ENCODE results near the gene VPS54. TPM values are rescaled to one million over a fixed set of nuclear protein-coding genes. Genes with fewer than 3 reads are reported as not detected.
"Not testable (repeated sequence)": the region's sequence is repeated elsewhere in the genome, so short reads cannot be mapped to it uniquely, and the experiment has no call there.

Gene VPS54
- total RNA-seq, 1 donor from 2014 or later, result 8.8 TPM

- ATAC-seq (ENCODE audit: poor library complexity), result no peak
- no peak for DNase-seq
- intact Hi-C loops (cut with DNase I), result no loop called here
Measured at GRCh38 chr2:63980794-63981193, 38.4 kb downstream of the VPS54 start.

- intact Hi-C loops (cut with DNase I), result no loop called here
- DNase-seq (no peak), ATAC-seq (ENCODE audit: poor library complexity) (no peak)
Measured at GRCh38 chr2:63977904-63978303, 41.3 kb downstream of the VPS54 start.

- no peak for ATAC-seq (ENCODE audit: poor library complexity)
- DNase-seq, result no peak
- intact Hi-C loops (cut with DNase I), result no loop called here
Measured at GRCh38 chr2:63976125-63976510, 43.1 kb downstream of the VPS54 start.

GRCh38 chr2:63975437-63976124, 43.6 kb downstream of the VPS54 start:
- ATAC-seq (ENCODE audit: poor library complexity) (no peak), DNase-seq (no peak)
- intact Hi-C loops (cut with DNase I), result no loop called here

GRCh38 chr2:63975036-63975435, 44.2 kb downstream of the VPS54 start:
- intact Hi-C loops (cut with DNase I); DNase-seq: not testable (repeated sequence)

GRCh38 chr2:63962186-63962585, 57.0 kb downstream of the VPS54 start:
- DNase-seq, result no peak
- intact Hi-C loops (cut with DNase I), result no loop called here
- ATAC-seq (ENCODE audit: poor library complexity), result no peak

More at GRCh38 chr2:63975036-63975435, 44.2 kb downstream of the VPS54 start:
- not testable (repeated sequence) for ATAC-seq (ENCODE audit: poor library complexity)

- intact Hi-C loops (cut with DNase I), result no loop called here
- ATAC-seq (ENCODE audit: poor library complexity) (no peak), DNase-seq (no peak)
Measured at GRCh38 chr2:63950414-63950813, 68.8 kb downstream of the VPS54 start.

- intact Hi-C loops (cut with DNase I), result no loop called here
- DNase-seq, result no peak
- ATAC-seq (ENCODE audit: poor library complexity), result no peak
Measured at GRCh38 chr2:63942788-63943187, 76.4 kb downstream of the VPS54 start.

GRCh38 chr2:63932104-63932503, 87.1 kb downstream of the VPS54 start:
- DNase-seq; intact Hi-C loops (cut with DNase I); ATAC-seq (ENCODE audit: poor library complexity): not testable (repeated sequence)

GRCh38 chr2:63926815-63927214, 92.4 kb downstream of the VPS54 start:
- ATAC-seq (ENCODE audit: poor library complexity), result no peak
- intact Hi-C loops (cut with DNase I), result no loop called here
- no peak for DNase-seq

GRCh38 chr2:63914311-63914710, 104.9 kb downstream of the VPS54 start:
- no peak for DNase-seq
- no peak for ATAC-seq (ENCODE audit: poor library complexity)
- intact Hi-C loops (cut with DNase I), result no loop called here

- no peak for ATAC-seq (ENCODE audit: poor library complexity)
- no peak for DNase-seq
Measured at GRCh38 chr2:63903003-63903402, 116.2 kb downstream of the VPS54 start.

GRCh38 chr2:63902149-63902548, 117.1 kb downstream of the VPS54 start:
- no peak for DNase-seq
- intact Hi-C loops (cut with DNase I), result no loop called here
- ATAC-seq (ENCODE audit: poor library complexity), result no peak

More at GRCh38 chr2:63903003-63903402, 116.2 kb downstream of the VPS54 start:
- intact Hi-C loops (cut with DNase I), result no loop called here

GRCh38 chr2:63899639-63900038, 119.6 kb downstream of the VPS54 start:
- ATAC-seq (ENCODE audit: poor library complexity) (no peak), DNase-seq (no peak)
- intact Hi-C loops (cut with DNase I), result no loop called here

GRCh38 chr2:63898839-63899238, 120.4 kb downstream of the VPS54 start:
- ATAC-seq (ENCODE audit: poor library complexity), result no peak
- intact Hi-C loops (cut with DNase I), result no loop called here
- no peak for DNase-seq

- ATAC-seq (ENCODE audit: poor library complexity) (no peak), DNase-seq (no peak)
- intact Hi-C loops (cut with DNase I), result no loop called here
Measured at GRCh38 chr2:63894167-63894566, 125.1 kb downstream of the VPS54 start.

- DNase-seq (no peak), ATAC-seq (ENCODE audit: poor library complexity) (no peak)
- intact Hi-C loops (cut with DNase I), result no loop called here
Measured at GRCh38 chr2:63893163-63893562, 126.1 kb downstream of the VPS54 start.

GRCh38 chr2:63891488-63892030, 127.7 kb downstream of the VPS54 start:
- ATAC-seq (ENCODE audit: poor library complexity) (no peak), DNase-seq (no peak)
- intact Hi-C loops (cut with DNase I), result no loop called here

GRCh38 chr2:63890678-63891077, 128.6 kb downstream of the VPS54 start:
- no peak for ATAC-seq (ENCODE audit: poor library complexity)
- DNase-seq, result no peak
- intact Hi-C loops (cut with DNase I), result no loop called here
